OCI-LY7 (cell line): Measurements from ENCODE around the gene OR10C1. TPM values are rescaled to one million over a fixed set of nuclear protein-coding genes. Genes with fewer than 3 reads are reported as not detected.
"Not testable (repeated sequence)": the region's sequence is repeated elsewhere in the genome, so short reads cannot be mapped to it uniquely, and the experiment has no call there.

Experiments used
- BruUV-seq: library from RNA; stranded (reverse); fragments of 400-500 nt; replicated peaks from 2 replicates; lab custom pipeline; 2021; lab: Mats Ljungman, UMichigan
- CTCF ChIA-PET: fragments of 300-600 bp; sonication (Branson Sonifier 250); formaldehyde crosslinking; loops from one replicate; lab custom pipeline; 2022; ENCODE audit warnings: antibody characterized with exemption; ENCODE audit not compliant: unreplicated experiment; lab: Charles Lee
- POLR2A ChIA-PET: fragments of 300-600 bp; sonication (Branson Sonifier 250); formaldehyde crosslinking; loops from one replicate; lab custom pipeline; 2022; ENCODE audit warnings: antibody characterized with exemption; lab: Charles Lee
- DNase-seq: peaks from one replicate; pipeline ENCODE4 v3.0.0-alpha.2; 2015; ENCODE audit warnings: low spot score
- H2AFZ ChIP-seq: fragments of 200-600 bp; sonication (generic), shearing (Covaris generic); 2 replicates; pipeline ENCODE4 v1.6.1; 2014; ENCODE audit warnings: mild to moderate bottlenecking, antibody characterized with exemption, low read length, moderate library complexity
- H3K27ac ChIP-seq: fragments of 200-600 bp; sonication (generic); 2 replicates; pipeline ENCODE4 v1.5.1; 2014; ENCODE audit warnings: mixed run types, low read depth, mild to moderate bottlenecking, moderate library complexity, low read length, inconsistent platforms; ENCODE audit not compliant: poor library complexity, severe bottlenecking
- H3K36me3 ChIP-seq: fragments of 200-600 bp; sonication (generic); 2 replicates; pipeline ENCODE4 v1.6.1; 2014; ENCODE audit warnings: mild to moderate bottlenecking, antibody characterized with exemption, low read length, moderate library complexity, mixed read lengths; ENCODE audit not compliant: insufficient read depth
- H3K4me1 ChIP-seq: fragments of 200-600 bp; sonication (generic); 2 replicates; pipeline ENCODE4 v1.5.1; 2014; ENCODE audit warnings: mild to moderate bottlenecking, low read length; ENCODE audit not compliant: insufficient read depth, poor library complexity, severe bottlenecking
- H3K4me2 ChIP-seq: fragments of 200-600 bp; sonication (generic); 2 replicates; pipeline ENCODE4 v1.6.1; 2014; ENCODE audit warnings: mild to moderate bottlenecking, low read length
- H3K4me3 ChIP-seq: fragments of 200-600 bp; sonication (generic); 2 replicates; pipeline ENCODE4 v1.5.1; 2014; ENCODE audit warnings: mild to moderate bottlenecking, low read depth, low read length; ENCODE audit not compliant: poor library complexity, severe bottlenecking
- H3K79me2 ChIP-seq: fragments of 200-600 bp; sonication (generic); 2 replicates; pipeline ENCODE4 v1.6.1; 2016; ENCODE audit warnings: low read depth, mild to moderate bottlenecking, low read length, moderate library complexity, mixed read lengths; ENCODE audit not compliant: insufficient read depth
- H3K9me2 ChIP-seq: fragments of 200-600 bp; sonication (generic); 2 replicates; pipeline ENCODE4 v1.6.1; 2016; ENCODE audit warnings: mild to moderate bottlenecking, low read length, mixed read lengths; ENCODE audit not compliant: insufficient read depth
- H3K9me3 ChIP-seq: fragments of 200-600 bp; sonication (generic); 2 replicates; pipeline ENCODE4 v1.6.1; 2014; ENCODE audit warnings: mild to moderate bottlenecking, mixed run types, low read length, mixed read lengths
- H4K20me1 ChIP-seq: fragments of 200-600 bp; sonication (generic); 2 replicates; pipeline ENCODE4 v1.6.1; 2014; ENCODE audit warnings: mild to moderate bottlenecking, antibody characterized with exemption, low read length, moderate library complexity, mixed read lengths; ENCODE audit not compliant: insufficient read depth
- EZH2phosphoT487 ChIP-seq: fragments of 200-600 bp; sonication (generic); IDR thresholded peaks from 2 replicates; pipeline ENCODE4 v1.6.1; 2018; ENCODE audit warnings: low read depth, borderline replicate concordance, mild to moderate bottlenecking, mixed run types, antibody characterized with exemption, low read length, moderate library complexity, mixed read lengths
- intact Hi-C: fragments of 100-400 bp; cut with micrococcal nuclease; formaldehyde crosslinking; loops from one replicate; pipeline ENCODE4 v1.10.0; 2022; ENCODE audit not compliant: unreplicated experiment
- total RNA-seq, 2 experiments: library from RNA; depleted of rRNA in 1 of 2; stranded (reverse); fragments of >200 nt in 1 of 2; shearing (Covaris generic) in 1 of 2; gene quantifications; 2 replicates each; pipeline ENCODE4 v1.2.3, GENCODE V29; 2014 to 2022
- TF ChIP-seq, protein P1 (sequence below): fragments of 200-600 bp; sonication (generic); conservative IDR thresholded peaks from 2 replicates; pipeline ENCODE4 v1.5.1; 2014; ENCODE audit warnings: mild to moderate bottlenecking, antibody characterized with exemption, low read length, moderate library complexity, mixed read lengths

The OR10C1 gene
- total RNA-seq, 2 experiments from 2014 or later = not detected

DNA sequence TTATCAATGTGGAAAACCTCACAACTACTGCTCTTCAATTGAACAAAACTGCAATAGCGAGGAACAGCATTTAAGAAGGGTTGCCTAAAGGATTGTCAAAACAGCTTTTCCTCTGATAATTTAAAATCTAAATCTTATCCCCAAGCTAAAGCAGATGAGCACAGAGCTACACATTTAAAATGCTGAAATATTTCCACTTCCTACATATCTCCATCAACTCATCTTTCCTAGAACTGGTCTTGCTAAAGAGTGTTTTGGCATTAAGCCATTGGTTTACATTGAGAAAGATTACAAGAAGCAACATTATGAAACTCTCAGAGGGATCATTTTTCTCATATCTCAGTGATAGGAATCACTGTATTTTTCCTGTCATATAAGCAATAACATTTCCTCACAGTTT, 3.6 kb downstream of the OR10C1 start:
- Histone ChIP-seq H3K4me3 (no peak overlapping the region), H3K4me2 (no peak overlapping the region), H3K27ac (no peak overlapping the region), H3K9me3 (no peaks in the 10 kb centered on the region), H3K36me3 (no peaks in the 10 kb centered on the region), H3K79me2 (no peaks in the 10 kb centered on the region), H2AFZ (no peak overlapping the region), H4K20me1 (no peaks in the 10 kb centered on the region), H3K4me1 (no peaks in the 10 kb centered on the region), H3K9me2 (no peaks in the 10 kb centered on the region)
- no peak for DNase-seq
- CTCF ChIA-PET = no interaction called here
- intact Hi-C loops = no loop called here
- no TSS peak for BruUV-seq
- POLR2A ChIA-PET = interaction anchor here (0.7 kb wide), 1 partner anchor 12 kb away, joined by 3 read pairs; no protein-coding TSS in a partner anchor
- TF ChIP-seq, protein P1, sequence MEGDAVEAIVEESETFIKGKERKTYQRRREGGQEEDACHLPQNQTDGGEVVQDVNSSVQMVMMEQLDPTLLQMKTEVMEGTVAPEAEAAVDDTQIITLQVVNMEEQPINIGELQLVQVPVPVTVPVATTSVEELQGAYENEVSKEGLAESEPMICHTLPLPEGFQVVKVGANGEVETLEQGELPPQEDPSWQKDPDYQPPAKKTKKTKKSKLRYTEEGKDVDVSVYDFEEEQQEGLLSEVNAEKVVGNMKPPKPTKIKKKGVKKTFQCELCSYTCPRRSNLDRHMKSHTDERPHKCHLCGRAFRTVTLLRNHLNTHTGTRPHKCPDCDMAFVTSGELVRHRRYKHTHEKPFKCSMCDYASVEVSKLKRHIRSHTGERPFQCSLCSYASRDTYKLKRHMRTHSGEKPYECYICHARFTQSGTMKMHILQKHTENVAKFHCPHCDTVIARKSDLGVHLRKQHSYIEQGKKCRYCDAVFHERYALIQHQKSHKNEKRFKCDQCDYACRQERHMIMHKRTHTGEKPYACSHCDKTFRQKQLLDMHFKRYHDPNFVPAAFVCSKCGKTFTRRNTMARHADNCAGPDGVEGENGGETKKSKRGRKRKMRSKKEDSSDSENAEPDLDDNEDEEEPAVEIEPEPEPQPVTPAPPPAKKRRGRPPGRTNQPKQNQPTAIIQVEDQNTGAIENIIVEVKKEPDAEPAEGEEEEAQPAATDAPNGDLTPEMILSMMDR = no peak
- TF ChIP-seq EZH2phosphoT487 = no peak

DNA sequence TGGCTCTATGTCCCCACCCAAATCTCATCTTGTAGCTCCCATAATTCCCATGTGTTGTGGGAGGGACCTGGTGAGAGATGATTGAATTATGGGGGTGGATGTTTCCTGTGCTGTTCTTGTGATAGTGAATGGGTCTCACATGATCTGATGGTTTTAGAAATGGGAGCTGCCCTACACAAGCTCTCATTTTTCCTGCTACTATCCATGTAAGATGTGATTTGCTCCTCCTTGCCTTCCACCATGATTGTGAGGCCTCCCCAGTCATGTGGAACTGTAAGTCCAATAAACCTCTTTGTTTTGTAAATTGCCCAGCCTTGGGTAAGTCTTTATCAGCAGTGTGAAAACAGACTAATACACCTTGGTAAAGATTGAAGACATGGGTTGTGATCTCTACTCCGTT, 4.9 kb downstream of the OR10C1 start:
- H3K4me1 ChIP-seq, H3K27ac ChIP-seq, H3K79me2 ChIP-seq, DNase-seq, H2AFZ ChIP-seq, H3K36me3 ChIP-seq, POLR2A ChIA-PET, intact Hi-C loops, CTCF ChIA-PET, BruUV-seq, H3K9me3 ChIP-seq, H3K4me2 ChIP-seq, H3K4me3 ChIP-seq, H3K9me2 ChIP-seq, H4K20me1 ChIP-seq: not testable (repeated sequence)

DNA sequence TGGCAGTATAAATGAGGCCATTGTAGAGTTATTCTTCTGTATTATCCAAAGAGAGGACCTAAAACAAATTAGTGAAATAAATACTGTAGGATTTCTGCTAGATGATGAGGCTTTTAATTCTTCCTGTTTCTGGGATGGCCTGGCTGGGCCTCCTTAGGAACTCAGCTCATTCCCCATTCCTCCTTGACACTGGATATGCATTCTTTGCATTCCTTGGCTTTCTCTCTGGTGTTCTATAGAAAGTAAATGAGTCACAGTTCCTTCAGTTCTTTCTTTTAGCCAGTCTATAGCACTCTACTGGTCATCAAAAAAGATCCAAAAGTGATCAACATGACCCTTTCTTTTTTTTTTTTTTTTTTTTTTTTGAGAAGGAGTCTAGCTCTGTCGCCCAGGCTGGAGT, 8.6 kb downstream of the OR10C1 start:
- Histone ChIP-seq H3K79me2 (no peaks in the 10 kb centered on the region), H3K4me2 (no peak overlapping the region), H4K20me1 (no peaks in the 10 kb centered on the region), H3K36me3 (no peaks in the 10 kb centered on the region), H2AFZ (no peak overlapping the region), H3K4me1 (no peaks in the 10 kb centered on the region), H3K27ac (no peak overlapping the region), H3K4me3 (no peak overlapping the region), H3K9me3 (no peaks in the 10 kb centered on the region), H3K9me2 (no peaks in the 10 kb centered on the region)
- ChIA-PET CTCF (no interaction called here), POLR2A (no interaction called here)
- intact Hi-C loops = no loop called here
- DNase-seq = no peak
- no peak for TF ChIP-seq EZH2phosphoT487
- TF ChIP-seq, protein P1 = no peak
- BruUV-seq = no TSS peak
